Ecto neural progenitor cell (in vitro differentiated cells): ENCODE results near the gene DDIAS.
"Not testable (repeated sequence)": the region's sequence is repeated elsewhere in the genome, so short reads cannot be mapped to it uniquely, and the experiment has no call there.

Experiments used
- DNase-seq: peaks from one replicate; pipeline ENCODE4 v3.0.0-alpha.2; 2018; ENCODE audit warnings: low spot score

DDIAS gene

DNA sequence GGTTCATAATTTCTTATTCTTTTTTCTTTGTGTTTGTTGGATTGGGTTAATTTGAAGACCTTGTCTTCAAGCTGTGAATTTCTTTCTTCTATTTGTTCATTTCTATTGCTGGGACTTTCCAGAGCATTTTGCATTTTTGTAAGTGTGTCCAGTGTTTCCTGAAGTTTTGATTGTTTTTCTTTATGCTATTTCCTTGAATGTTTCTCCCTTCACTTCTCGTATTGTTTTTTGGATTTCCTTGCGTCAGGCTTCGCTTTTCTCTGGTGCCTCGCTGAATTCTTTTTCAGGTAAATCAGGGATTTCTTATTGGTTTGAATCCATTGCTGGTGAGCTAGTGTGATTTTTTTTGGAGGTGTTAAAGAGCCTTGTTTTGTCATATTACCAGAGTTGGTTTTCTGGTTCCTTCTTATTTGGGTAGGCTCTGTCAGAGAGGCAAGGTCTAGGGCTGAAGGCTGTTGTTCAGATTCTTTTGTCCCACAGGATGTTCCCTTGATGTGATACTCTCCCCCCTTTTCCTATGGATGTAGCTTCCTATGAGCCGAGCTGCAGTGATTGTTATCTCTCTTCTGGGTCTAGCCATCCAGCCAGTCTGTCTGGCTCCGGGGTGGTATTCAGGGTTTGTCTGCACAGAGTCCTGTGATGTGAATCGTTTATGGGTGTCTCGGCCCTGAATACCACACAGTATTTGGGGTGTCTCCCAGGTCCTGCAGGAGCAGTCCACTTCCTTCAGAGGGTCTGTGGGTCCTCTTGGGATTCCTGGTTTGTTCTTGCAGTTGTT is 21.0 kb downstream of the DDIAS start:
- DNase-seq, result not testable (repeated sequence)

DNA sequence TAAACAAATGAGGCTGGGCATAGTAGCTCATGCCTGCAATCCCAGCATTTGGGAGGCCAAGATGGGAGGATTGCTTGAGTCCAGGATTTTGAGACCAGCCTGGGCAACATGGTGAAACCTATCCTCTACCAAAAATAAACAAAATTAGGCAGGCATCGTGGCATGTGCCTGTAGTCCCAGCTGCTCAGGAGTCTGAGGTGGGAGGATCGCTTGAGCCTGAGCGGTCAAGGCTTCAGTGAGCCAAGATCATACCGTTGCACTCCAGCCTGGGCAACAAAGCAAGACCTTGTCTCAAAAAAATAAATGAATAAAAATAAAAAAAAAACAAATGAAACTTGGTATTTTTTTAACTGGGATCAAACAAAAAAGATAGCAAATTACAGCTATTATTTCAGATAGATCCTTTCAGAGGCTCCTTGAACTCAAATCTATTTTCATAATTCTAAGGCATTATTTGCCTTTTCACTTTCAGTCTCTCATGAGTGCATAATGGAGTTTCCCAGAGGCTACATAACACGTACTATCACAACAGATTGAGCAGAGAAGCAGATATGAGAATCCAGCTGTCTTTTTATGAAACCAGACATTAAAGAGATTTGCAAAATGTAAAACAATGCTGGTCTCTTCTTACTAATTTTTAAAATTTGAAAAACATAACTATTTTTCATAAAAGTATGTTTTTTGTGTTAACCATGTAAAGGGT is 23.1 kb downstream of the DDIAS start:
- DNase-seq, result no peak

DNA sequence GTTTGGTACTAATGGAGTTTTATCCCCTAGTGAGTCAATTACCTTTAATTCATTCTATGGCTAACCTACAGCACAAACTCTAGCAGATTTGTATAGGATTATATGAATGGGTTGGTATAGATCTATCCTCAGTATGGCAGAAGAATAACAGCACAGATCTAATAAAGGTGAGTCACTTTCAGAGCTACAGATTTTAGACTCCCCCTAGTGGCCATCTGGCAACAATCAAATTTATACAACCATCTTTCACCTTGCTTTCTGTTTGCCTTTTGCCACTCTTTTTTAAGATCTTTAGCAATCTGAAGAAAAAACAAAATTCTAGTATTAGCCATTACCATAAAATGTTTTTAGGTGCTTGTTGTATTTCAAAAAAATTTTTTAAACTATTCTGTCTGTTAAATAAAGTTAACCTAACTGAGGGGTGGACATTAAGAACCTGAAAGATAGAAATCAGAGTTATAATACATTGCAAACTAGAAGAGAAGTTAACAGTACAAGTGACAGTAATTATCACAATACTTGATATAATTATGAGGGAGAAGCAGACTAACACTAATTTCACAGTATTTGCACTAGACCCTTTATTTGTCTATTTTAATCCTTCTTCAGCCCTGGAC is 25.8 kb downstream of the DDIAS start:
- DNase-seq, result no peak

GRCh38 chr11:82929121-82929520 is 27.6 kb downstream of the DDIAS start:
- no peak for DNase-seq

DNA sequence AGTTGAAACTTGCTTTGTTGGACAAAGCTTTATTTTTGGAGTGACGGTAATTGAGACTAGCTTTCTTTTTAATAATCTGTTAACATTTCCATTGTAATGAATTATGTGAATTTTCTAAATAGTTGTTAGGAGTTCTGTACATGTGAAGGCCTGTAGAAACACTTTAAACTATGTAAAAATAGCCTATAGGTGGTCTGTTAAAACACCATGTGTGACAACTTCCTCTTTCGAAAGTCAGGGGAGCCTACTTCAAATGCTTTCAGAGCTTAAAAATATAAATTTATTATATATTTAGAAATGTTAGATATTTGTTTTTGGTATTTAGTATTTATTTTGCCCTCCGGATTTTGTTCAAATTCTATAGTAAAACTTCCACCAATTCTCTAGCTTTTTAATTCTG is 28.7 kb downstream of the DDIAS start:
- DNase-seq, result no peak

GRCh38 chr11:82930734-82931133 is 29.2 kb downstream of the DDIAS start:
- no peak for DNase-seq

DNA sequence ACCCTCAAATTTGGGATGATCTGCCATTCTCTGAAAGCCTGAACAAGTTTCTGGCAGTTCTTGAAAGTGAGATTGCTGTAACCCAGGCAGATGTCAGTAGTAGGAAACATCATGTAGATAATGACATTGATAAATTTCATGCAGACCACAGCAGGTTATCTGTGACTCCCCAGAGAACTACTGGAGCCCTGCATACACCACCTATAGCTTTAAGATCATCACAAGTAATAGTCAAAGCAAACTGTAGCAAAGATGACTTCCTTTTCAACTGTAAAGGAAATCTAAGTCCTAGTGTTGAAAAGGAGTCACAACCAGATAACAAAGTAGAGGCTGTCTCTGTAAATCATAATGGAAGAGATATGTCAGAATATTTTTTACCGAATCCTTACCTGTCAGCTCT is 31.0 kb downstream of the DDIAS start:
- DNase-seq, result no peak

DNA sequence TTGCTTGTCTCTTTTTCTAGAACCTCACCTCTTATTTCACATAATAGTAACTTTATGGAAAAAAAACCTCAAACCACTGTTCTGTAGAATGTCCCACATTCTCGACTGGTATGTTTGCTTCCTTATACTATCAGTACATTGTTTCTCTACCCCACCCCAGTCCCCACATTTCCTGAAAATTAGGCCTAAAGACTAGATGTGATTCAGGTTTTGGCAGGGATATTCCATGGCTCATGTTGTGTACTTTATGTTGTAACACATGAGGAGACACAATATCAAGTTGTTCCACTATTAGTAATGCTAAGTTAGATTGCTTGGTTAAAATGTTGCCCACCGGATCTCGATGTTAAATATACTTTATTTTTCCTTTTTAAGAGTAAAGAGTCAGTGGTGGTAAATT is 34.7 kb downstream of the DDIAS start:
- DNase-seq, result no peak

- no peak for DNase-seq
Measured at GRCh38 chr11:82937554-82937953, 36.0 kb downstream of the DDIAS start.

DNA sequence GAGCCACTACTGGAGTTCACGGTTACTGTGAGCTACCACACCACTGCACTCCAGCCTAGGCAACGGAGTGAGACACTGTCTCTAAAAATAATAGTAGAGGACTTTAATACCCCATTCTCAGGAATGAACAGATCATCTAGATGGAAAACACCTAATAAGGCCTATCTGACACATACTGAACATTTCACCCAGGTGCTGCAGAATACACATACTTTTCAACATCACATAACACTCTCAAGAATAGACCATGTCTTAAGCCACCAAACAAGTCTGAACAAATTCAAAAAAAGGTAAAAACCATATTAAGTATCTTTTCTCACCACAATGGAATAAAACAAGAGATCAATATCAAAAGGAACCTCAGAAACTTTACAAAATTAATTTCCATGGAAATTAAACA is 37.9 kb downstream of the DDIAS start:
- no peak for DNase-seq

- DNase-seq, result no peak
Measured at GRCh38 chr11:82942376-82942775, 40.8 kb downstream of the DDIAS start.

DNA sequence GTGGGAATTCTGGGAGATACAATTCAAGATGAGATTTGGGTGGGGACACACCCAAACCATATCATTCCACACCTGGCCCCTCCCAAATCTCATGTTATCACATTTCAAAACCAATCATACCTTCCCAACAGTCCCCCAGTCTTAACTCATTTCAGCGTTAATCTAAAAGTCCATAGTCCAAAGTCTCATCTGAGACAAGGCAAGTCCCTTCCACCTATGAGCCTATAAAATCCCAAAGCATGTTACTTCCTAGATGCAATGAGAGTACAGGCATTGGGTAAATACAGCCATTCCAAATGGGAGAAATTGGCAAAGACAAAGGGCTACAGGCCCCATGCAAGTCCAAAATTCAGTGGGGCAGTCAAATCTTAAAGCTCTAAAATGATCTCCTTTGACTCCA is 41.9 kb downstream of the DDIAS start:
- not testable (repeated sequence) for DNase-seq

GRCh38 chr11:82944198-82944597 is 42.7 kb downstream of the DDIAS start:
- DNase-seq, result no peak

DNA sequence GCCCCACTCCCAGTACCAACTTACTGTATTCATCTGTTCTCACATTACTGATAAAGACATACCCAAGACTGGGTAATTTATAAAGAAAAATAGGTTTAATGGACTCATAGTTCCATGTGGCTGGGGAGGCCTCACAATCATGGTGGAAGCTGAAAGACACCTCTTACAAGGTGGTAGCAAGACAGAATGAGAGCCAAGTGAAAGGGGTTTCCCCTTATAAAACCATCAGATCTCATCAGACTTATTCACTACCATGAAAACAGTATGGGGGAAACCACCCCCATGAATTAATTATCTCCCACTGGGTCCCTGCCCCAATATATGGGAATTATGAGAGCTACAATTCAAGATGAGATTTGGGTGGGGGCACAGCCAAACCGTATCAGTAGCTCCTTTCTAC is 43.5 kb downstream of the DDIAS start:
- not testable (repeated sequence) for DNase-seq

DNA sequence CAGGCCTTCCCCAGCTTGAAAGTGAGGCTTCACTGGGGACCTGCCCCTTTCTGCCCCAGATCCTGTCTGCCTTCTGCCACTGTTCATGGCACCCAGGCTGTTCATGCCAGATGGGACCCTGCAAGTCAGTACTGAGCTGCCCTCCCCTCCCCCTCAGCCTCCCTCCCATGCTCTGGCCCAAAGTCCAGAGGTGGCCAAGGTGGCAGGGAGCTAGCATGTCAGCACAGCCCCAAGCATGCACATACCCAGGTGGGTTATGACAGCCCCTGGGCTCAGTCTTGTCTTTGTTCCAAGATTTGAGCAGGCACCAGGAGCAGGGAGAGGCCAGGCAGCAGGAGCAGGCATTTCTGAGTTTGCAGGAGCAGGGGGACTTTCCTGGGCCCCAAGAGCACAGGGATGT is 44.1 kb downstream of the DDIAS start:
- no peak for DNase-seq

- DNase-seq, result no peak
Measured at GRCh38 chr11:82949352-82949751, 47.8 kb downstream of the DDIAS start.

DNA sequence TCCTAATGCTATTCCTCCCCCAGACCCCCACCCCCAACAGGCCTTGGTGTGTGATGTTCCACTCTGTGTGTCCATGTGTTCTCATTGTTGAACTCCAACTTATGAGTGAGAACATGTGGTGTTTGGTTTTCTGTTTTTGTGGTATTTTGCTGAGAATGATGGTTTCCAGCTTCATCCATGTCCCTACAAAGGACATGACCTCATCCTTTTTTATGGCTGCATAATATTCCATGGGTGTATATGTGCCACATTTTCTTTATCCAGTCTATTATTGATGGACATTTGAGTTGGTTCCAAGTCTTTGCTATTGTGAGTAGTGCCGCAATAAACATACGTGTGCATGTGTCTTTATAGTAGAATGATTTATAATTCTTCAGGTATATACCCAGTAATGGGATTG is 49.0 kb downstream of the DDIAS start:
- DNase-seq, result not testable (repeated sequence)

GRCh38 chr11:82955736-82956453 is 54.4 kb downstream of the DDIAS start:
- peak; percentile 49 for DNase-seq

DNA sequence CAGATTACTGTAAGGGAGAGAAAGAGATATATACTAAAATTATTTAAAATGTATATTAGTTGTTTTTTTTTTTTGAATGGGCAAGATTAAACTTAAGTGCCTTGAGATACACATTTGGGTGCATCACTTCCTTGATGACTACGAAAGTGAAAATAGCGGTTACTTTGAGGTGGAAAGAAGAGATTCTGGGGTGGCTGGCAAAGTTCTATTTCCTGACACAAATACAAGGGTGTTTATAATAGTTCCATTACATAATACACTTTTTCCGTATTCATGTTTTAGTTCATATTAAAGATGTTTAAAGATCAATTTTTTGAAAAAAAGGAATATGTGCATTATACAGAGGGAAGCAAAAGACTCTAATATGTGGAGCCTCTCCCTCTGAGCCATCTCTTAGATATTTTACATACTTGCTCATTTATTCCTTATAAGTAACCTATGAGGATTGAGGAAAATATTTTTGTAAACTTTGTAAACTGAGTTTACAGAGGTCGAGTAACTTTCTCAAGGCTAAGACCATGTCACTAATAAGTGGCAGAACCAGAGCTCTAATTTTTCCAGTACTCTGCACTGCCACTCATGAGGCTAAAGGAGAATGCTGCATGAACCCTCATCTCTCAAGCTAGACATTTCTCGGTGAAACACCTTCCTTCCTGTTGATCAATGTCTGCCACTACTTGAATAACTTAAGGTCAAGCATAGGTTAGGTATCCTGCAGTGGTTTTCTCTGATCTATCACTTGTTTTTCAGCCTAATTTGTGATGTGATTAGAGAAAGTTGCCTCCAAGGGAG is 58.6 kb downstream of the DDIAS start:
- DNase-seq, result no peak

- no peak for DNase-seq
Measured at GRCh38 chr11:82960779-82961143, 59.2 kb downstream of the DDIAS start.

DNA sequence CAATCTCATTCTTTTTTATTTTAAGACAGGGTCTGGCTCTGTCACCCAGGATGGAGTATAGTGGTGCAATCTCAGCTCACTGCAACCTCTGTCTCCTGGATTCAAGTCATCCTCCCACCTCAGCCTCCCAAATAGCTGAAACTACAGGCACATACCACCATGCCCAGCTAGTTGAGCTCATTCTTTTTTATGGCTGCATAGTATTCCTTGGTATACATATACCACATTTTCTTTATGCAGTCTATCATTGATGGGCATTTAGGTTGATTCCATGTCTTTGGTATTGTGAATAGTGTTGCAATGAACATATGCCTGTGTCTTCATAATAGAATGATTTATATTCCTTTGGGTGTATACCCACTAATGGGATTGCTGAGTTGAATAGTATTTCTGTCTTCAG is 60.5 kb downstream of the DDIAS start:
- not testable (repeated sequence) for DNase-seq

GRCh38 chr11:82967381-82967780 is 65.8 kb downstream of the DDIAS start:
- DNase-seq, result no peak
